Gastroesophageal sphincter (tissue), 3 donors: ENCODE data around the gene TMEM150B.

Experiments
- CTCF ChIP-seq, 4 experiments: fragments of 200-600 bp in 2 of 4; fragments of 450-650 bp in 2 of 4; sonication (generic) in 1 of 4; IDR thresholded peaks; one replicate each; pipeline ENCODE4 v1.5.1; 2017 to 2019; ENCODE audit warnings: antibody characterized with exemption in 4 of 4, mild to moderate bottlenecking in 2 of 4, moderate library complexity in 2 of 4
- POLR2A ChIP-seq, 2 donors: fragments of 450-650 bp; IDR thresholded peaks; one replicate each; pipeline ENCODE4 v1.6.1; 2017; ENCODE audit warnings: antibody characterized with exemption in 2 of 2, mild to moderate bottlenecking in 2 of 2, moderate library complexity in 1 of 2
- POLR2AphosphoS5 ChIP-seq: sonication (generic); formaldehyde crosslinking; IDR thresholded peaks from one replicate; pipeline ENCODE4 v1.6.1; 2017; ENCODE audit warnings: antibody characterized with exemption

- TF ChIP-seq CTCF (IDR thresholded peaks at IDR 0.05) (no peak), POLR2A (IDR thresholded peaks at IDR 0.05) (no peak), POLR2AphosphoS5 (no peak)
Measured at GRCh38 chr19:55372316-55373081, 47.4 kb upstream of the TMEM150B start.
